Measurements from ENCODE around the gene C2CD4A. TPM values are rescaled to one million over a fixed set of nuclear protein-coding genes. Genes with fewer than 3 reads are reported as not detected.

Gene C2CD4A
- total RNA-seq, 1 donor from 2014 or later, result not detected

GRCh38 chr15:62094388-62094787 is 27.6 kb downstream of the C2CD4A start:
- Histone ChIP-seq H3K79me2 (ENCODE audit: low read depth) (no peaks in the 10 kb centered on the region), H3K4me2 (no peak overlapping the region), H3K4me1 (no peaks in the 10 kb centered on the region), H3F3A (ENCODE audit: low read depth) (no peaks in the 10 kb centered on the region), H3K27me3 (no peaks in the 10 kb centered on the region), H3K9ac (no peak overlapping the region), H3K4me3 (no peak overlapping the region), H2AFZ (replicated peaks) (no peak overlapping the region), H3K36me3 (no peaks in the 10 kb centered on the region), H4K20me1 (ENCODE audit: low read depth) (no peaks in the 10 kb centered on the region), H3K9me3 (ENCODE audit: low read depth) (no peaks in the 10 kb centered on the region), H3K27ac (no peak overlapping the region)
- H3K4me1 Mint-ChIP-seq, result no peaks in the 10 kb centered on the region
- no peak for DNase-seq (ENCODE audit: low spot score)
- no peaks in the 10 kb centered on the region for H3K36me3 Mint-ChIP-seq
- H3K27me3 Mint-ChIP-seq (ENCODE audit: insufficient read depth, low read depth), result peaks cover 5% of the 10 kb centered on the region
- H3K27ac Mint-ChIP-seq, result no peak overlapping the region
- no peak for TF ChIP-seq EZH2phosphoT487 (IDR thresholded peaks at IDR 0.05)
- TF ChIP-seq, protein P1, sequence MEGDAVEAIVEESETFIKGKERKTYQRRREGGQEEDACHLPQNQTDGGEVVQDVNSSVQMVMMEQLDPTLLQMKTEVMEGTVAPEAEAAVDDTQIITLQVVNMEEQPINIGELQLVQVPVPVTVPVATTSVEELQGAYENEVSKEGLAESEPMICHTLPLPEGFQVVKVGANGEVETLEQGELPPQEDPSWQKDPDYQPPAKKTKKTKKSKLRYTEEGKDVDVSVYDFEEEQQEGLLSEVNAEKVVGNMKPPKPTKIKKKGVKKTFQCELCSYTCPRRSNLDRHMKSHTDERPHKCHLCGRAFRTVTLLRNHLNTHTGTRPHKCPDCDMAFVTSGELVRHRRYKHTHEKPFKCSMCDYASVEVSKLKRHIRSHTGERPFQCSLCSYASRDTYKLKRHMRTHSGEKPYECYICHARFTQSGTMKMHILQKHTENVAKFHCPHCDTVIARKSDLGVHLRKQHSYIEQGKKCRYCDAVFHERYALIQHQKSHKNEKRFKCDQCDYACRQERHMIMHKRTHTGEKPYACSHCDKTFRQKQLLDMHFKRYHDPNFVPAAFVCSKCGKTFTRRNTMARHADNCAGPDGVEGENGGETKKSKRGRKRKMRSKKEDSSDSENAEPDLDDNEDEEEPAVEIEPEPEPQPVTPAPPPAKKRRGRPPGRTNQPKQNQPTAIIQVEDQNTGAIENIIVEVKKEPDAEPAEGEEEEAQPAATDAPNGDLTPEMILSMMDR (IDR thresholded peaks at IDR 0.05), result no peak
- no peak for TF ChIP-seq EZH2 (IDR thresholded peaks at IDR 0.05)
- no peak overlapping the region for H3K4me3 Mint-ChIP-seq
- H3K9me3 Mint-ChIP-seq, result no peaks in the 10 kb centered on the region

- Mint-ChIP-seq H3K4me3 (no peak overlapping the region), H3K27ac (no peak overlapping the region)
- DNase-seq (ENCODE audit: low spot score), result no peak
Measured at GRCh38 chr15:62099094-62099601, 32.4 kb downstream of the C2CD4A start.

GRCh38 chr15:62103431-62103830 is 36.7 kb downstream of the C2CD4A start:
- no peak overlapping the region for H3K4me3 ChIP-seq
- peaks cover 2% of the 10 kb centered on the region for H3K27me3 Mint-ChIP-seq (ENCODE audit: insufficient read depth, low read depth)
- no peaks in the 10 kb centered on the region for H3K4me1 ChIP-seq
- H3K27me3 ChIP-seq, result no peaks in the 10 kb centered on the region
- H3K9ac ChIP-seq, result no peak overlapping the region
- H3K27ac Mint-ChIP-seq, result no peak overlapping the region
- peak overlapping the region; percentile 50 for H3K4me3 Mint-ChIP-seq
- H3K36me3 Mint-ChIP-seq, result no peaks in the 10 kb centered on the region
- no peak overlapping the region for H3K4me2 ChIP-seq
- H3K4me1 Mint-ChIP-seq, result no peaks in the 10 kb centered on the region
- no peaks in the 10 kb centered on the region for H4K20me1 ChIP-seq (ENCODE audit: low read depth)
- no peak for DNase-seq (ENCODE audit: low spot score)
- no peaks in the 10 kb centered on the region for H3K36me3 ChIP-seq
- H3K27ac ChIP-seq, result no peak overlapping the region
- no peaks in the 10 kb centered on the region for H3K79me2 ChIP-seq (ENCODE audit: low read depth)
- TF ChIP-seq EZH2phosphoT487 (IDR thresholded peaks at IDR 0.05) (no peak), EZH2 (IDR thresholded peaks at IDR 0.05) (no peak)
- TF ChIP-seq, protein P1 (IDR thresholded peaks at IDR 0.05), result no peak
- H3F3A ChIP-seq (ENCODE audit: low read depth), result no peaks in the 10 kb centered on the region
- no peaks in the 10 kb centered on the region for H3K9me3 ChIP-seq (ENCODE audit: low read depth)
- no peaks in the 10 kb centered on the region for H3K9me3 Mint-ChIP-seq
- H2AFZ ChIP-seq (replicated peaks), result no peak overlapping the region

More at GRCh38 chr15:62099094-62099601, 32.4 kb downstream of the C2CD4A start:
- no peaks in the 10 kb centered on the region for H3K36me3 Mint-ChIP-seq
- Histone ChIP-seq H2AFZ (replicated peaks) (no peak overlapping the region), H4K20me1 (ENCODE audit: low read depth) (no peaks in the 10 kb centered on the region), H3K79me2 (ENCODE audit: low read depth) (no peaks in the 10 kb centered on the region), H3K9ac (no peak overlapping the region), H3K27ac (no peak overlapping the region), H3K27me3 (no peaks in the 10 kb centered on the region), H3K9me3 (ENCODE audit: low read depth) (no peaks in the 10 kb centered on the region), H3K4me1 (no peaks in the 10 kb centered on the region), H3K36me3 (no peaks in the 10 kb centered on the region), H3K4me2 (no peak overlapping the region), H3K4me3 (no peak overlapping the region), H3F3A (ENCODE audit: low read depth) (no peaks in the 10 kb centered on the region)
- TF ChIP-seq, protein P1 (IDR thresholded peaks at IDR 0.05), result no peak
- no peak for TF ChIP-seq EZH2phosphoT487 (IDR thresholded peaks at IDR 0.05)
- no peak for TF ChIP-seq EZH2 (IDR thresholded peaks at IDR 0.05)
- no peaks in the 10 kb centered on the region for H3K4me1 Mint-ChIP-seq
- peaks cover 5% of the 10 kb centered on the region for H3K27me3 Mint-ChIP-seq (ENCODE audit: insufficient read depth, low read depth)
- no peaks in the 10 kb centered on the region for H3K9me3 Mint-ChIP-seq
